Nephron progenitor cell (in vitro differentiated cells): Measurements from ENCODE around the gene HOXC10.

Experiments
- DNase-seq: peaks from one replicate; pipeline ENCODE4 v3.0.0; 2021
- H3K27ac Mint-ChIP-seq: 2 replicates; pipeline ENCODE4 v1.8.0; 2021; ENCODE audit warnings: mild to moderate bottlenecking, moderate library complexity, mixed read lengths
- H3K27me3 Mint-ChIP-seq: 2 replicates; pipeline ENCODE4 v1.8.0; 2021; ENCODE audit warnings: mild to moderate bottlenecking, low read depth, mixed read lengths; ENCODE audit not compliant: poor library complexity
- H3K36me3 Mint-ChIP-seq: 2 replicates; pipeline ENCODE4 v1.8.0; 2021; ENCODE audit warnings: low read depth, mixed read lengths
- H3K4me1 Mint-ChIP-seq: 2 replicates; pipeline ENCODE4 v1.8.0; 2021; ENCODE audit warnings: mixed read lengths
- H3K4me3 Mint-ChIP-seq: 2 replicates; pipeline ENCODE4 v1.8.0; 2021; ENCODE audit warnings: mild to moderate bottlenecking, moderate library complexity, mixed read lengths
- H3K9me3 Mint-ChIP-seq: 2 replicates; pipeline ENCODE4 v1.8.0; 2021; ENCODE audit warnings: mild to moderate bottlenecking, moderate library complexity, mixed read lengths
- CTCF ChIP-seq: fragments of 200-600 bp; sonication (generic); IDR thresholded peaks from 2 replicates; pipeline ENCODE4 v1.5.0; 2021; ENCODE audit warnings: antibody characterized with exemption

Gene HOXC10

GRCh38 chr12:54033106-54033979 lies 48.4 kb downstream of the HOXC10 start:
- peak; percentile 79 for DNase-seq
- peak overlapping the region; percentile 91 for H3K4me3 Mint-ChIP-seq
- H3K27me3 Mint-ChIP-seq = peaks cover 2% of the 10 kb centered on the region
- no peak for TF ChIP-seq CTCF
- H3K36me3 Mint-ChIP-seq = peaks cover 26% of the 10 kb centered on the region
- H3K9me3 Mint-ChIP-seq = no peaks in the 10 kb centered on the region
- peak overlapping the region; percentile 100 for H3K27ac Mint-ChIP-seq
- H3K4me1 Mint-ChIP-seq = peaks cover 84% of the 10 kb centered on the region

GRCh38 chr12:54033980-54034784 lies 49.2 kb downstream of the HOXC10 start:
- peaks cover 2% of the 10 kb centered on the region for H3K27me3 Mint-ChIP-seq
- DNase-seq = peak; percentile 61
- peaks cover 88% of the 10 kb centered on the region for H3K4me1 Mint-ChIP-seq
- no peaks in the 10 kb centered on the region for H3K9me3 Mint-ChIP-seq
- no peak for TF ChIP-seq CTCF
- peak overlapping the region; percentile 99 for H3K27ac Mint-ChIP-seq
- H3K4me3 Mint-ChIP-seq = peak overlapping the region; percentile 95
- H3K36me3 Mint-ChIP-seq = peaks cover 26% of the 10 kb centered on the region

GRCh38 chr12:54034785-54035310 lies 49.9 kb downstream of the HOXC10 start:
- Mint-ChIP-seq H3K4me3 (peak overlapping the region; percentile 95), H3K27me3 (peaks cover 2% of the 10 kb centered on the region), H3K4me1 (peaks cover 88% of the 10 kb centered on the region), H3K27ac (peak overlapping the region; percentile 99), H3K36me3 (peaks cover 25% of the 10 kb centered on the region), H3K9me3 (no peaks in the 10 kb centered on the region)
- TF ChIP-seq CTCF = no peak
- DNase-seq = peak; percentile 17

GRCh38 chr12:54035568-54036264 lies 50.8 kb downstream of the HOXC10 start:
- H3K4me1 Mint-ChIP-seq = peaks cover 88% of the 10 kb centered on the region
- H3K9me3 Mint-ChIP-seq = no peaks in the 10 kb centered on the region
- H3K4me3 Mint-ChIP-seq = peak overlapping the region; percentile 95
- DNase-seq = peak; percentile 28
- TF ChIP-seq CTCF = no peak
- peaks cover 21% of the 10 kb centered on the region for H3K36me3 Mint-ChIP-seq
- H3K27ac Mint-ChIP-seq = peak overlapping the region; percentile 99
- peaks cover 9% of the 10 kb centered on the region for H3K27me3 Mint-ChIP-seq

GRCh38 chr12:54036620-54037359 lies 51.8 kb downstream of the HOXC10 start:
- Mint-ChIP-seq H3K36me3 (peaks cover 28% of the 10 kb centered on the region), H3K4me1 (peaks cover 88% of the 10 kb centered on the region), H3K27me3 (peaks cover 7% of the 10 kb centered on the region), H3K27ac (peak overlapping the region; percentile 99), H3K4me3 (peak overlapping the region; percentile 95), H3K9me3 (no peaks in the 10 kb centered on the region)
- DNase-seq = peak; percentile 34
- no peak for TF ChIP-seq CTCF
